ACHN (cell line): ENCODE results near the gene PARP4.
A peak's percentile ranks its signal among the peaks of the same experiment; 100 is the strongest.
"Not testable (repeated sequence)": the region's sequence is repeated elsewhere in the genome, so short reads cannot be mapped to it uniquely, and the experiment has no call there.

Experiments used
- DNase-seq: peaks from one replicate; pipeline ENCODE4 v3.0.0-alpha.2; 2015
- in situ Hi-C: cut with HindIII; loops from 2 replicates; pipeline ENCODE4 v1.10.0; 2017; ENCODE audit warnings: low sequenced_read_pairs, low pct_ligation_motif_present, low pct_unique_long_range_greater_than_20kb

PARP4 gene

GRCh38 chr13:24511019-24511815, 1.4 kb downstream of the PARP4 start:
- in situ Hi-C loops = no loop called here
- DNase-seq = peak; percentile 90

GRCh38 chr13:24506698-24507335, 5.8 kb downstream of the PARP4 start:
- in situ Hi-C loops = no loop called here
- no peak for DNase-seq

GRCh38 chr13:24506283-24506682, 6.3 kb downstream of the PARP4 start:
- in situ Hi-C loops, DNase-seq: not testable (repeated sequence)

GRCh38 chr13:24505756-24506155, 6.8 kb downstream of the PARP4 start:
- in situ Hi-C loops = no loop called here
- no peak for DNase-seq

GRCh38 chr13:24505256-24505655, 7.3 kb downstream of the PARP4 start:
- in situ Hi-C loops = no loop called here
- DNase-seq = no peak

GRCh38 chr13:24503379-24503696, 9.2 kb downstream of the PARP4 start:
- DNase-seq = no peak
- in situ Hi-C loops = no loop called here

- in situ Hi-C loops = no loop called here
- DNase-seq = peak; percentile 72
Observed at GRCh38 chr13:24502533-24503378, 9.8 kb downstream of the PARP4 start.

- in situ Hi-C loops = no loop called here
Observed at GRCh38 chr13:24500977-24501376, 11.6 kb downstream of the PARP4 start.

GRCh38 chr13:24497742-24498141, 14.8 kb downstream of the PARP4 start:
- in situ Hi-C loops = no loop called here
- no peak for DNase-seq

More at GRCh38 chr13:24500977-24501376, 11.6 kb downstream of the PARP4 start:
- DNase-seq = no peak

- DNase-seq, in situ Hi-C loops: not testable (repeated sequence)
Observed at GRCh38 chr13:24496295-24496694, 16.3 kb downstream of the PARP4 start.

- in situ Hi-C loops = no loop called here
- no peak for DNase-seq
Observed at GRCh38 chr13:24495151-24495729, 17.3 kb downstream of the PARP4 start.

- DNase-seq = peak; percentile 14
- in situ Hi-C loops = no loop called here
Observed at GRCh38 chr13:24493356-24493755, 19.2 kb downstream of the PARP4 start.

- no peak for DNase-seq
- in situ Hi-C loops = no loop called here
Observed at GRCh38 chr13:24491845-24492244, 20.7 kb downstream of the PARP4 start.

- no peak for DNase-seq
- in situ Hi-C loops = no loop called here
Observed at GRCh38 chr13:24489721-24490120, 22.9 kb downstream of the PARP4 start.

- in situ Hi-C loops, DNase-seq: not testable (repeated sequence)
Observed at GRCh38 chr13:24488092-24488491, 24.5 kb downstream of the PARP4 start.

GRCh38 chr13:24486017-24486657, 26.4 kb downstream of the PARP4 start:
- DNase-seq, in situ Hi-C loops: not testable (repeated sequence)

- in situ Hi-C loops = no loop called here
- DNase-seq = no peak
Observed at GRCh38 chr13:24473686-24474085, 38.9 kb downstream of the PARP4 start.

GRCh38 chr13:24472129-24472528, 40.4 kb downstream of the PARP4 start:
- in situ Hi-C loops = not testable (repeated sequence)

More at GRCh38 chr13:24472129-24472528, 40.4 kb downstream of the PARP4 start:
- DNase-seq = not testable (repeated sequence)
